Left lung (tissue), 10 donors: ENCODE results near the gene EGFL7. TPM values are rescaled to one million over a fixed set of nuclear protein-coding genes. Genes with fewer than 3 reads are reported as not detected.
A peak's percentile ranks its signal among the peaks of the same experiment; 100 is the strongest.

Experiments
- ATAC-seq: fragments of 200-7000 bp; cut with Tn5 transposase; one replicate; pipeline ENCODE4 v1.9.1; 2020; ENCODE audit warnings: moderate library complexity
- DNase-seq, 4 donors: peaks; one replicate each; pipeline ENCODE4 v3.0.0-alpha.2; 2013 to 2020
- H3K27ac ChIP-seq, 2 donors: fragments of 200-600 bp; sonication (generic) in 1 of 2; one replicate each; pipeline versions ENCODE4 v1.5.0 to v1.8.0; 2020 to 2021
- H3K27me3 ChIP-seq, 2 donors: fragments of 200-600 bp; sonication (generic) in 1 of 2; one replicate each; pipeline versions ENCODE4 v1.5.0 to v1.8.0; 2020 to 2021
- H3K36me3 ChIP-seq, 2 donors: fragments of 200-600 bp; sonication (generic) in 1 of 2; one replicate each; pipeline versions ENCODE4 v1.5.0 to v1.8.0; 2020 to 2021
- H3K4me1 ChIP-seq, 2 donors: fragments of 200-600 bp; one replicate each; pipeline ENCODE4 v1.8.0; 2021
- H3K4me3 ChIP-seq, 2 donors: fragments of 200-600 bp; sonication (generic) in 1 of 2; one replicate each; pipeline versions ENCODE4 v1.5.0 to v1.8.0; 2020 to 2021; ENCODE audit warnings: mild to moderate bottlenecking in 1 of 2
- H3K9me3 ChIP-seq, 2 donors: fragments of 200-600 bp; sonication (generic) in 1 of 2; one replicate each; pipeline versions ENCODE4 v1.5.0 to v1.8.0; 2020 to 2021
- CTCF ChIP-seq, 2 donors: fragments of 200-600 bp; sonication (generic) in 1 of 2; IDR thresholded peaks; one replicate each; pipeline versions ENCODE4 v1.5.0 to v1.8.0; 2021; ENCODE audit warnings: antibody characterized with exemption in 2 of 2
- intact Hi-C, 2 donors: fragments of 100-400 bp; cut with DNase I; formaldehyde crosslinking; loops; one replicate each; pipeline versions ENCODE4 v1.11.2 to v1.14.2; 2022
- polyA plus RNA-seq, 6 donors: library from polyadenylated mRNA; unstranded; fragments of 120-200 nt; gene quantifications; one replicate each; pipeline ENCODE4 v1.2.1, GENCODE V29; 2013; ENCODE audit not compliant: insufficient read length in 6 of 6
- total RNA-seq, 2 donors: library from RNA; stranded (reverse); fragmentation: NEBNext Ultra II Directional; extraction: Animal tissue kit (Norgen Biotek cat#: 25700); gene quantifications; one replicate each; pipeline ENCODE4 v1.2.1, GENCODE V29; 2021
- donor health status: DM: no; HTN: yes; CAD: no.
- donor health status: DM: no; HTN: no; CAD: no.

EGFL7 gene
- total and polyA plus RNA-seq, 8 donors, result 65.7 to 165 (median 101) TPM

GRCh38 chr9:136673975-136674785 lies 11.5 kb downstream of the EGFL7 start:
- intact Hi-C loops, result no loop called here
- Histone ChIP-seq H3K9me3 (no peaks in the 10 kb centered on the region), H3K27me3 (peaks cover 0 to 13% of the 10 kb centered on the region in 2 donors), H3K27ac (peak overlapping the region in 1 of 2 donors; percentile 24), H3K36me3 (peaks cover 0 to 58% of the 10 kb centered on the region in 2 donors), H3K4me3 (no peak overlapping the region), H3K4me1 (peaks cover 0 to 45% of the 10 kb centered on the region in 2 donors)
- DNase-seq (no peak), ATAC-seq (no peak)
- TF ChIP-seq CTCF (IDR thresholded peaks at IDR 0.05), result no peak

GRCh38 chr9:136674786-136675349 lies 12.2 kb downstream of the EGFL7 start:
- peak in 2 of 4 donors; percentile 79 to 88 for DNase-seq
- peak overlapping the region in 1 of 2 donors; percentile 24 for H3K27ac ChIP-seq
- H3K27me3 ChIP-seq, result peaks cover 0 to 6% of the 10 kb centered on the region in 2 donors
- H3K4me3 ChIP-seq, result no peak overlapping the region
- ATAC-seq, result peak; percentile 62
- H3K36me3 ChIP-seq, result peaks cover 0 to 58% of the 10 kb centered on the region in 2 donors
- intact Hi-C loops, result no loop called here
- H3K9me3 ChIP-seq, result no peaks in the 10 kb centered on the region
- no peak for TF ChIP-seq CTCF (IDR thresholded peaks at IDR 0.05)
- H3K4me1 ChIP-seq, result peaks cover under 1 to 45% of the 10 kb centered on the region in 2 donors

- H3K9me3 ChIP-seq, result no peaks in the 10 kb centered on the region
- ATAC-seq (peak; percentile 6), DNase-seq (no peak)
- no peaks in the 10 kb centered on the region for H3K27me3 ChIP-seq
- H3K4me3 ChIP-seq, result no peak overlapping the region
- intact Hi-C loops, result no loop called here
- TF ChIP-seq CTCF (IDR thresholded peaks at IDR 0.05), result no peak
- H3K36me3 ChIP-seq, result peaks cover 0 to 58% of the 10 kb centered on the region in 2 donors
- H3K27ac ChIP-seq, result no peak overlapping the region
- peaks cover 4 to 52% of the 10 kb centered on the region in 2 donors for H3K4me1 ChIP-seq
These were observed 13.0 kb downstream of the EGFL7 start for GRCh38 chr9:136675477-136676296.

GRCh38 chr9:136676297-136676794 lies 13.6 kb downstream of the EGFL7 start:
- no peak overlapping the region for H3K4me3 ChIP-seq
- intact Hi-C loops, result no loop called here
- TF ChIP-seq CTCF (IDR thresholded peaks at IDR 0.05), result no peak
- ATAC-seq (no peak), DNase-seq (no peak)
- H3K27me3 ChIP-seq, result no peaks in the 10 kb centered on the region
- peaks cover 4 to 56% of the 10 kb centered on the region in 2 donors for H3K4me1 ChIP-seq
- H3K9me3 ChIP-seq, result no peaks in the 10 kb centered on the region
- peaks cover 0 to 60% of the 10 kb centered on the region in 2 donors for H3K36me3 ChIP-seq
- H3K27ac ChIP-seq, result no peak overlapping the region
